Body of pancreas (tissue), 4 donors: ENCODE measurements around the gene YKT6. TPM values are rescaled to one million over a fixed set of nuclear protein-coding genes. Genes with fewer than 3 reads are reported as not detected.

Experiments used
- ATAC-seq: fragments of 150-250 bp; one replicate; pipeline ENCODE4 v1.9.1; 2016
- DNase-seq, 4 donors: peaks; one replicate each; pipeline ENCODE4 v3.0.0-alpha.2; 2019
- H3K27ac ChIP-seq, 4 donors: fragments of 200-600 bp; sonication (generic); 1 replicate in 3 of 4; 2 replicates in 1 of 4; pipeline versions ENCODE4 v1.5.1 to v1.6.1; 2016 to 2019; ENCODE audit warnings: mild to moderate bottlenecking in 1 of 4, mixed read lengths in 1 of 4, moderate library complexity in 1 of 4
- H3K27me3 ChIP-seq, 2 donors: fragments of 200-600 bp; sonication (generic); one replicate each; pipeline ENCODE4 v1.6.0; 2016; ENCODE audit warnings: mild to moderate bottlenecking in 1 of 2
- H3K36me3 ChIP-seq, 2 donors: fragments of 200-600 bp; sonication (generic); replicated peaks in 1 of 2; 2 replicates each; pipeline ENCODE4 v1.5.1; 2016; ENCODE audit warnings: low read depth in 2 of 2; ENCODE audit not compliant: insufficient read depth in 1 of 2
- H3K4me1 ChIP-seq: fragments of 200-600 bp; sonication (generic); one replicate; pipeline ENCODE4 v1.6.0; 2016
- H3K4me3 ChIP-seq, 2 donors: fragments of 200-600 bp; sonication (generic); 1 replicate in 1 of 2; 2 replicates in 1 of 2; pipeline ENCODE4 v1.5.1; 2016 to 2019
- H3K9me3 ChIP-seq, 3 donors: fragments of 200-600 bp; sonication (generic); 1 replicate in 2 of 3; 2 replicates in 1 of 3; pipeline ENCODE4 v1.5.1; 2016
- POLR2A ChIP-seq, 3 donors: fragments of 450-650 bp; IDR thresholded peaks; one replicate each; pipeline ENCODE4 v1.6.1; 2016; ENCODE audit warnings: antibody characterized with exemption in 3 of 3, mild to moderate bottlenecking in 2 of 3
- WGBS, 2 donors: methylation state at CpG; one replicate each; pipeline ENCODE4 v1.1.5; 2017; 5-methylcytosine and 5-hydroxymethylcytosine counted together
- intact Hi-C: fragments of 100-400 bp; cut with DNase I; formaldehyde crosslinking; loops from one replicate; pipeline ENCODE4 v1.15.1; 2023
- total RNA-seq, 2 donors: library from RNA; depleted of rRNA; stranded (reverse); fragments of >200 nt; gene quantifications; one replicate each; pipeline ENCODE4 v1.1.0, GENCODE V29; 2016
- TF ChIP-seq, protein P1 (sequence below), 7 experiments: fragments of 450-650 bp in 4 of 7; fragments of 200-600 bp in 3 of 7; sonication (generic) in 3 of 7; IDR thresholded peaks; one replicate each; pipeline ENCODE4 v1.5.1; 2016 to 2019; ENCODE audit warnings: antibody characterized with exemption in 7 of 7

YKT6 gene
- total RNA-seq, 2 donors from 2014 or later, result 37.6 to 55.4 TPM

GRCh38 chr7:44232396-44232795 is 31.6 kb downstream of the YKT6 start:
- DNase-seq, result no peak
- H3K27me3 ChIP-seq, result no peaks in the 10 kb centered on the region
- no peaks in the 10 kb centered on the region for H3K36me3 ChIP-seq
- H3K9me3 ChIP-seq, result no peaks in the 10 kb centered on the region
- H3K4me1 ChIP-seq, result no peaks in the 10 kb centered on the region
- H3K27ac ChIP-seq, result no peak overlapping the region
- no peak for ATAC-seq
- no peak overlapping the region for H3K4me3 ChIP-seq
- no peak for TF ChIP-seq POLR2A (IDR thresholded peaks at IDR 0.05)
- TF ChIP-seq, protein P1, sequence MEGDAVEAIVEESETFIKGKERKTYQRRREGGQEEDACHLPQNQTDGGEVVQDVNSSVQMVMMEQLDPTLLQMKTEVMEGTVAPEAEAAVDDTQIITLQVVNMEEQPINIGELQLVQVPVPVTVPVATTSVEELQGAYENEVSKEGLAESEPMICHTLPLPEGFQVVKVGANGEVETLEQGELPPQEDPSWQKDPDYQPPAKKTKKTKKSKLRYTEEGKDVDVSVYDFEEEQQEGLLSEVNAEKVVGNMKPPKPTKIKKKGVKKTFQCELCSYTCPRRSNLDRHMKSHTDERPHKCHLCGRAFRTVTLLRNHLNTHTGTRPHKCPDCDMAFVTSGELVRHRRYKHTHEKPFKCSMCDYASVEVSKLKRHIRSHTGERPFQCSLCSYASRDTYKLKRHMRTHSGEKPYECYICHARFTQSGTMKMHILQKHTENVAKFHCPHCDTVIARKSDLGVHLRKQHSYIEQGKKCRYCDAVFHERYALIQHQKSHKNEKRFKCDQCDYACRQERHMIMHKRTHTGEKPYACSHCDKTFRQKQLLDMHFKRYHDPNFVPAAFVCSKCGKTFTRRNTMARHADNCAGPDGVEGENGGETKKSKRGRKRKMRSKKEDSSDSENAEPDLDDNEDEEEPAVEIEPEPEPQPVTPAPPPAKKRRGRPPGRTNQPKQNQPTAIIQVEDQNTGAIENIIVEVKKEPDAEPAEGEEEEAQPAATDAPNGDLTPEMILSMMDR (IDR thresholded peaks at IDR 0.05), result no peak
- WGBS, 2 donors, result 83 to 94% methylated on average over 3 to 13 of the region's 13 CpGs
- intact Hi-C loops, result loop anchor here (10.0 kb wide), 1 partner anchor 332 kb away; no protein-coding TSS in a partner anchor

- no peaks in the 10 kb centered on the region for H3K4me1 ChIP-seq
- H3K27ac ChIP-seq, result no peak overlapping the region
- no peaks in the 10 kb centered on the region for H3K9me3 ChIP-seq
- H3K36me3 ChIP-seq, result no peaks in the 10 kb centered on the region
- 72 to 79% methylated on average over 12 to 22 of the region's 22 CpGs for WGBS, 2 donors
- intact Hi-C loops, result loop anchor here (10.0 kb wide), 1 partner anchor 332 kb away; no protein-coding TSS in a partner anchor
- no peak overlapping the region for H3K4me3 ChIP-seq
- H3K27me3 ChIP-seq, result no peaks in the 10 kb centered on the region
- TF ChIP-seq POLR2A (IDR thresholded peaks at IDR 0.05), result no peak
- TF ChIP-seq, protein P1 (IDR thresholded peaks at IDR 0.05), result no peak
- ATAC-seq, result peak; percentile 16
- no peak for DNase-seq
Measured at GRCh38 chr7:44232901-44233715, 32.3 kb downstream of the YKT6 start.

GRCh38 chr7:44235066-44235465 is 34.3 kb downstream of the YKT6 start:
- intact Hi-C loops, result loop anchor here (10.0 kb wide), 1 partner anchor 330 kb away; no protein-coding TSS in a partner anchor
- Histone ChIP-seq H3K4me3 (no peak overlapping the region), H3K9me3 (no peaks in the 10 kb centered on the region), H3K4me1 (no peaks in the 10 kb centered on the region), H3K36me3 (no peaks in the 10 kb centered on the region), H3K27ac (no peak overlapping the region), H3K27me3 (no peaks in the 10 kb centered on the region)
- WGBS, 2 donors, result 78 to 79% methylated on average over 4 to 5 of the region's 8 CpGs
- TF ChIP-seq POLR2A (IDR thresholded peaks at IDR 0.05), result no peak
- TF ChIP-seq, protein P1 (IDR thresholded peaks at IDR 0.05), result no peak
- ATAC-seq (no peak), DNase-seq (no peak)

DNA sequence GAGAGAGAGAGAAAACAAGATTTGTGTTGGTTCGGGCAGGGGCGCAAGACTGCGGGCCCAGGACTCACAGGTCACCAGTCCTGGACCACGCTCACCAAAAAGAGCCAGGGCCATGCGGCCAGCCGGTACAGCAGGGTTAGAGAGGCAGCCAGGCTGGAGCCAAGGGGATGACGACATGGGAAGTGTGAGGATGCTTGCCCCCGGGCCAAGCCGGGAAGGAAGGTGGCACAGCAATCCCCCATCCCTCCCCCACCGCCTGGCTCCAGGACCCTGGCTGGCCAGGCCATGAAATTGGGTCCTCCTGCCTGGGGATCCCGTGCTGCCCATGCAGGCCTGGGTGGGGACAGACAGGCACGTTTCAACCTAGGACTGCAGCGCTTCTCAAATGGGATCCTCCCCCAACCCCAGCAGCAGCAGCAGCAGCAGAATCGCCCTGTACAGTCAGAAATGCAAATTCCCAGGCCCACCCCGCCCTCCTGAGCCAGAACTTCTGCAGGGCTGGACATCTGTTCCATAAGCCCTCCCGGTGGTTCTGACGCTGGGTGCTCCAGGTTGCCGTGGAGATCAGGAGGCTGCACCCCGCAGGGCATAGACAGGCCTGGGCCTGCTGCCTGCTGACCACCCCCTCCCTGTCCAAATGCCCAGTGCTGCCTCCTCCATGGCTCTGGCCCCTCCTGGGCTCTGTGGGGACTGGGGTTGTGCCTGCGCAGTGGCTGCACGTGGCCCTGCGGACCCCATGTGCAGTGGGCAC is 35.0 kb downstream of the YKT6 start:
- Histone ChIP-seq H3K36me3 (no peaks in the 10 kb centered on the region), H3K9me3 (no peaks in the 10 kb centered on the region), H3K4me1 (no peaks in the 10 kb centered on the region), H3K4me3 (no peak overlapping the region), H3K27ac (no peak overlapping the region), H3K27me3 (no peaks in the 10 kb centered on the region)
- 81 to 83% methylated on average over 14 to 22 of the region's 22 CpGs for WGBS, 2 donors
- TF ChIP-seq, protein P1 (IDR thresholded peaks at IDR 0.05), result no peak
- no peak for TF ChIP-seq POLR2A (IDR thresholded peaks at IDR 0.05)
- ATAC-seq, result no peak
- intact Hi-C loops, result loop anchor here (10.0 kb wide), 1 partner anchor 329 kb away; no protein-coding TSS in a partner anchor
- no peak for DNase-seq
